WI38 (cell line): ENCODE data around the gene POLN.
"Not testable (repeated sequence)": the region's sequence is repeated elsewhere in the genome, so short reads cannot be mapped to it uniquely, and the experiment has no call there.

Experiments used
- H3K4me3 ChIP-seq: 2 replicates; pipeline ENCODE4 v1.5.1; 2011; ENCODE audit warnings: low read depth, mild to moderate bottlenecking, control low read depth, low read length
- TF ChIP-seq, protein P1 (sequence below): IDR thresholded peaks from 2 replicates; pipeline ENCODE4 v1.5.1; 2012; ENCODE audit warnings: low read depth, mild to moderate bottlenecking, control low read depth, low read length

Gene POLN

DNA sequence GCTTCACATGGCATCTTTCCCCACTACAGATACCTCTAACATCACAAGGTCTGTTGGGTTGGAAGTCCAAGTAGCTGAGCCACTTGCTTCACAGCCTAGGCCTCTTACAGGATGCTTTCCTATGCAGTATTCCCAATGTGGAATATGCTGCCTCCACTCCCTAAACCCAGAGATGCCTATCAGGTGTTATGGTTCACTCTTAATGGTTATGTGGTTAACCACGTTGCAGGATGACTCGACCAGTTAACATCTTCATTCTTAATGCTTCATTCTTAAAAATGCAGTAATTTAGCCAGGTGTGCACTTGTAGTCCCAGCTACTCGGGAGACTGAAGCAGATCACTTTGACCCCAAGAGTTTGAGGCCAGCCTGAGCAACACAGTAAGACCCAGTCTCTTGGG is 24.2 kb downstream of the POLN start:
- no peak overlapping the region for H3K4me3 ChIP-seq
- TF ChIP-seq, protein P1, sequence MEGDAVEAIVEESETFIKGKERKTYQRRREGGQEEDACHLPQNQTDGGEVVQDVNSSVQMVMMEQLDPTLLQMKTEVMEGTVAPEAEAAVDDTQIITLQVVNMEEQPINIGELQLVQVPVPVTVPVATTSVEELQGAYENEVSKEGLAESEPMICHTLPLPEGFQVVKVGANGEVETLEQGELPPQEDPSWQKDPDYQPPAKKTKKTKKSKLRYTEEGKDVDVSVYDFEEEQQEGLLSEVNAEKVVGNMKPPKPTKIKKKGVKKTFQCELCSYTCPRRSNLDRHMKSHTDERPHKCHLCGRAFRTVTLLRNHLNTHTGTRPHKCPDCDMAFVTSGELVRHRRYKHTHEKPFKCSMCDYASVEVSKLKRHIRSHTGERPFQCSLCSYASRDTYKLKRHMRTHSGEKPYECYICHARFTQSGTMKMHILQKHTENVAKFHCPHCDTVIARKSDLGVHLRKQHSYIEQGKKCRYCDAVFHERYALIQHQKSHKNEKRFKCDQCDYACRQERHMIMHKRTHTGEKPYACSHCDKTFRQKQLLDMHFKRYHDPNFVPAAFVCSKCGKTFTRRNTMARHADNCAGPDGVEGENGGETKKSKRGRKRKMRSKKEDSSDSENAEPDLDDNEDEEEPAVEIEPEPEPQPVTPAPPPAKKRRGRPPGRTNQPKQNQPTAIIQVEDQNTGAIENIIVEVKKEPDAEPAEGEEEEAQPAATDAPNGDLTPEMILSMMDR, result no peak

DNA sequence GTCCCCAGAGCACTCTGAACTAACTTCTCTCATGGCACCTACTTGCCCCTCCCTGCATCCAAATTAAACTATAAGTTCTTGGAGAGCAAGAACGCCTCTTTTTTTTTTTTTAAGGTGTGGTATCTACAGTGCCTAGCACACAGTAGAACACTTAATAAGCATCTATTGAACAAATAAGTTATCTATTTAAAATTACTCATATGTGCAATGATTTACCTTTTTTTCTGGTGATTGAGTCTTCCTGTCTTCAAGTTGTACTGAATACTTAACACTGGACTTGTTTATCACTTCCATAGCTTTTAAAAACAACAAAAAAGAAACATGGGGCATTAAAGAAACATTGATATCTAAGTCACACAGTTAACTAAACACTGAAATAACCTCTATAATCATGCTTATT is 29.1 kb downstream of the POLN start:
- TF ChIP-seq, protein P1, result no peak
- no peak overlapping the region for H3K4me3 ChIP-seq

DNA sequence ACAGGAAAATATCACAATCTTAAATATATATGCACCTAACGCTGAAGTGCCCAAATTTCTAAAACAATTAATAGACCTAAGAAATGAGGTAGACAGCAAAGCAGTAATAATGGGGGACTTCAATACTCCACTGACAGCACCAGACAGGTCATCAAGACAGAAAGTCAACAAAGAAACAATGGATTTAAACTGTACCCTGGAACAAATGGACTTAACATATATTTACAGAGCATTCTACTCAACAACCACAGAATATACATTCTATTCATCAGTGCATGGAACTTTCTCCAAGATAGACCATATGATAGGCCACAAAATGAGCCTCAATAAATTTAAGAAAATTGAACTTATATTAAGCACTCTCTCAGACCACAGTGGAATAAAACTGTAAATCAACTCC is 39.1 kb downstream of the POLN start:
- H3K4me3 ChIP-seq, result not testable (repeated sequence)

GRCh38 chr4:2194496-2194895 is 47.4 kb downstream of the POLN start:
- no peak overlapping the region for H3K4me3 ChIP-seq
- TF ChIP-seq, protein P1, result no peak

DNA sequence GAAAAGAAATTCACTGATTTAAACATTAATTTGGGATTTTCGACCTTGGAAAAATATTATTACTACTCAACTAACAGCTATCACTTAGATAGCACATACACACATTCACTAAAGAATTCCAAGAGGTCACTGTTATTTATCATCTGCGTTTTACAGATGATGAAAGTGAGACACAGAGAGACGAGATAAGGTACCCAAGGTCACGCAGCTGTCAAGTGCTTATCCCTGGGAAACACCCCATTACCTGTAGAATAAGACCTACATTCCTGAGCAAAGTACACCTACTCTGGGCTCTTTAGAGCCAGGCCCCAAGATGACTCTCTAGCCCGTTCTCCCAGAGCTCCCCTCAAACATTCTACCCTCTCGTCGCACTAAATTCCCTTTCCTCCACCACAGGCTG is 48.6 kb downstream of the POLN start:
- H3K4me3 ChIP-seq, result no peak overlapping the region
- TF ChIP-seq, protein P1, result no peak

DNA sequence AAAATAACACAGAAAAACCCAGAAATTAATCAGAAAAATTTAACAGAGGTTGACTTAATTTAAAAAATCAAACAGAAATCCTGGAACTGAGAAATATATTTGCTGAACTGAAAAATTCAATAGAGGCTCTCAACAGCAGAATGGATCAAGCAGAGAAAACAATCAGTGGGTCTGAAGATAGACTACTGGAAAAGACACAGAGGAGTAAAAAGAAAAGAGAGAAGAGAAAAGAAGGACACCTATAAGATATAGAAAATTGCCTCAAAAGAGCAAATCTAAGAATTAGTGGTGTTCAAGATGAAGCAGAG is 55.1 kb downstream of the POLN start:
- no peak overlapping the region for H3K4me3 ChIP-seq
- TF ChIP-seq, protein P1, result no peak

DNA sequence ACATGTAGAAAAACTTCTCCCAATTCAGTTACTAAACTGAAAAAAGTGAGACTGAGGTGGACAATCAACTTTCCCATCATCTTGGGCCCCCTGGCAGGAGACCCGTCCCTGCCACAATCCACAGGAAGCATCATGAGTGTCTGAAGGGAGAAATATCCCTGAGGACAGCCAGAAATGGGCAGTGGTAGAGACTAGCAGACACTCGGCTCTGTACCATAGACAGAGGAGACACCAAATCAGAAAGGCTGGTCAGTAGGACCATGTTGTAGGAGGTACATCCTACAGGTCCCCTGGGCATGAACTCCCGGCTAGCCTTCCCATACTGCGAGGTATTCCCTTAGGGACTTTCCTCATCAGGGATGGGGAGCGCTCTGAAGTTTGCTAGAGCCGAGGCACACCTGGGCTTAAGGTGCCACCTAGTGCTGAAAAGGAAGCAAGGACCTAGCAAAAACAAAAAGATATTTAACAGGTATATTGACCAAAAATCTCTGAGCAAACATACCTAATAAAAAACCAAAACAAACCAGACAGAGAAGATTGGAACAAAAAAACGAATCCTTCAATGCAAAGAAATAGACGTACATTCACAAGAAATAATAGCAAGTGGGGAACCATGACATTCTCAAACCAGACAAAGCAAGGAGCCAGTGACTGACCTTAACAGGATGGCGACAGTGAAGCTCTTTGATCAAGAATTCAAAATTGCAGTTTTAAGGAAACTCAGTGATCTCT is 55.6 kb downstream of the POLN start:
- TF ChIP-seq, protein P1, result no peak
- H3K4me3 ChIP-seq, result no peak overlapping the region

DNA sequence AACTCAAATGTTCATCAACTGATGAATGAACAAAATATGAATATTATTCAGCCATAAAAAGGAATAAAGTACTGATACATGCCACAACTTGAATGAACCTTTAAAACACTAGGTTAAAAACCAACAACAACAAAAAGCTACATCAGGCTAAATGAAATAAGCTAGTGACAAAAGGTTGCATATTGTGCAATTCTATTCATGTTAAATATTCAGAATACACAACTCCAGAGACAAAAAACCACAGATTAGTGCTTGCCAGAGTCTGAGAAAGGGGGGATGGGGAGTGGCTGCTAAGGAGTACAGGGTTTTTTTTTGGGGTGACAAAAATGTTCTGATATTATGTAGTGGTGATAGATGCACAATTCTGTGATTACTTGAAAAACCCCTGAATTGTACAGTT is 58.5 kb downstream of the POLN start:
- no peak overlapping the region for H3K4me3 ChIP-seq
- TF ChIP-seq, protein P1, result no peak
